HG03354 (cell line): ENCODE measurements around the gene NOP53.
"Not testable (repeated sequence)": the region's sequence is repeated elsewhere in the genome, so short reads cannot be mapped to it uniquely, and the experiment has no call there.

ENCODE experiments used
- ATAC-seq: cut with Tn5 transposase; IDR thresholded peaks from one replicate; pipeline ENCODE4 v1.9.1; 2021; ENCODE audit warnings: mild to moderate bottlenecking; ENCODE audit not compliant: unreplicated experiment, poor library complexity, severe bottlenecking

The NOP53 gene

GRCh38 chr19:47752440-47753211 is 7.3 kb downstream of the NOP53 start:
- no peak for ATAC-seq

- no peak for ATAC-seq
Measured at GRCh38 chr19:47754206-47755064, 9.1 kb downstream of the NOP53 start.

- no peak for ATAC-seq
Measured at GRCh38 chr19:47755065-47755761, 9.9 kb downstream of the NOP53 start.

- no peak for ATAC-seq
Measured at GRCh38 chr19:47755762-47756626, 10.6 kb downstream of the NOP53 start.

GRCh38 chr19:47756627-47756929 is 11.2 kb downstream of the NOP53 start:
- ATAC-seq = no peak

- no peak for ATAC-seq
Measured at GRCh38 chr19:47756953-47757608, 11.7 kb downstream of the NOP53 start.

- ATAC-seq = no peak
Measured at GRCh38 chr19:47757617-47758442, 12.5 kb downstream of the NOP53 start.

GRCh38 chr19:47758443-47758804 is 13.1 kb downstream of the NOP53 start:
- ATAC-seq = no peak

GRCh38 chr19:47760632-47760999 is 15.3 kb downstream of the NOP53 start:
- ATAC-seq = no peak

- ATAC-seq = no peak
Measured at GRCh38 chr19:47761566-47761965, 16.2 kb downstream of the NOP53 start.

GRCh38 chr19:47762151-47762550 is 16.8 kb downstream of the NOP53 start:
- no peak for ATAC-seq

GRCh38 chr19:47762615-47763308 is 17.4 kb downstream of the NOP53 start:
- ATAC-seq = no peak

- ATAC-seq = not testable (repeated sequence)
Measured at GRCh38 chr19:47764705-47765104, 19.4 kb downstream of the NOP53 start.

GRCh38 chr19:47765523-47766358 is 20.4 kb downstream of the NOP53 start:
- ATAC-seq = no peak

- ATAC-seq = no peak
Measured at GRCh38 chr19:47766359-47766620, 20.9 kb downstream of the NOP53 start.

GRCh38 chr19:47766670-47767069 is 21.3 kb downstream of the NOP53 start:
- ATAC-seq = no peak

- no peak for ATAC-seq
Measured at GRCh38 chr19:47767349-47767748, 22.0 kb downstream of the NOP53 start.
